ENCODE data around the gene MRPL28. TPM values are rescaled to one million over a fixed set of nuclear protein-coding genes. Genes with fewer than 3 reads are reported as not detected.

Gene MRPL28
- total RNA-seq, 4 donors from 2014 or later, result 58.3 to 73.4 (median 61.3) TPM

DNA sequence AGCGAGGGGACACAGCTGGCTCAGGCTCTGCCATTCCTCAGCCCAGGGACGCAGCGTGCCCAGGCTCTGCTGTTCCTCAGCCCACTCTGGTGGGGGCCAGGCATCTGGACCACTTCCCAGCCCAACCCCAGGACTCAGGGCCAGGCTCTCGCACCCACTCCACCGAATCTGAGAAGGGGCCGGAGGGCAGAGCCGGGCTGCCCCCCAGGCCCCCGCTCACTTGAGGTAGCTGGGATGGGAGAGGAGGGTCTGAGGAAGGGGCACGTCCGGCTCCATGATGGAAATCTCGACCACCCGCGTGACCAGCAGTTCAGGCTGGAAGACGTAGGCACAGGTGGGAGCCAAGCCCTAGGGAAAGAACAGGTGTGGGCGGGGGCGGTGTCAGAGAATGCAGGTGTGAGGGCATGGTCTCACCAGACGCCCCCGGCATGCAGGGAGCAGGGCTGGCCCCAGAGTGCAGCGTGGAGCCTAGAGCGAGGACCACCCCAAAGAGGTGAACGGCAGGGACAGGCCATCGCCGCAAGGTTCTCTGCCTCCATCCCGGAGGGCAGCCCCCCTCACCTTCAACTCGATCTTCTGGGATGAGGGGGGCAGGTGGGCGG lies 6.6 kb upstream of the MRPL28 start:
- Histone ChIP-seq H3K36me3 (peaks cover 0 to 53% (median 0%) of the 10 kb centered on the region in 3 donors), H3K27ac (no peak overlapping the region), H3K4me1 (peaks cover 0 to 25% (median 4%) of the 10 kb centered on the region in 4 donors), H3K27me3 (no peaks in the 10 kb centered on the region), H3K4me3 (no peak overlapping the region), H3K9me3 (no peaks in the 10 kb centered on the region)
- no peak for TF ChIP-seq CTCF (IDR thresholded peaks at IDR 0.05)
- no peak for TF ChIP-seq POLR2A (IDR thresholded peaks at IDR 0.05)
- DNase-seq, result no peak

GRCh38 chr16:375927-376816 lies 5.8 kb upstream of the MRPL28 start:
- no peak overlapping the region for H3K27ac ChIP-seq
- H3K4me1 ChIP-seq, result peaks cover 0 to 27% (median 5%) of the 10 kb centered on the region in 4 donors
- TF ChIP-seq CTCF (IDR thresholded peaks at IDR 0.05) (no peak), POLR2A (IDR thresholded peaks at IDR 0.05) (no peak)
- H3K27me3 ChIP-seq, result no peaks in the 10 kb centered on the region
- peaks cover 0 to 59% (median 0%) of the 10 kb centered on the region in 3 donors for H3K36me3 ChIP-seq
- no peaks in the 10 kb centered on the region for H3K9me3 ChIP-seq
- no peak for DNase-seq
- no peak overlapping the region for H3K4me3 ChIP-seq

- peaks cover 0 to 25% (median 10%) of the 10 kb centered on the region in 4 donors for H3K4me1 ChIP-seq
- H3K27me3 ChIP-seq, result no peaks in the 10 kb centered on the region
- no peak for DNase-seq
- H3K36me3 ChIP-seq, result peaks cover 0 to 59% (median 0%) of the 10 kb centered on the region in 3 donors
- no peak overlapping the region for H3K4me3 ChIP-seq
- no peak for TF ChIP-seq CTCF (IDR thresholded peaks at IDR 0.05)
- TF ChIP-seq POLR2A (IDR thresholded peaks at IDR 0.05), result no peak
- no peak overlapping the region for H3K27ac ChIP-seq
- no peaks in the 10 kb centered on the region for H3K9me3 ChIP-seq
Observed at GRCh38 chr16:375212-375611, 4.9 kb upstream of the MRPL28 start.

- Histone ChIP-seq H3K27me3 (no peaks in the 10 kb centered on the region), H3K27ac (no peak overlapping the region), H3K9me3 (no peaks in the 10 kb centered on the region), H3K4me1 (peaks cover 0 to 25% (median 13%) of the 10 kb centered on the region in 4 donors), H3K4me3 (no peak overlapping the region), H3K36me3 (peaks cover 0 to 59% (median 0%) of the 10 kb centered on the region in 3 donors)
- no peak for DNase-seq
- TF ChIP-seq POLR2A (IDR thresholded peaks at IDR 0.05) (no peak), CTCF (IDR thresholded peaks at IDR 0.05) (no peak)
Observed at GRCh38 chr16:374616-374926, 4.2 kb upstream of the MRPL28 start.

DNA sequence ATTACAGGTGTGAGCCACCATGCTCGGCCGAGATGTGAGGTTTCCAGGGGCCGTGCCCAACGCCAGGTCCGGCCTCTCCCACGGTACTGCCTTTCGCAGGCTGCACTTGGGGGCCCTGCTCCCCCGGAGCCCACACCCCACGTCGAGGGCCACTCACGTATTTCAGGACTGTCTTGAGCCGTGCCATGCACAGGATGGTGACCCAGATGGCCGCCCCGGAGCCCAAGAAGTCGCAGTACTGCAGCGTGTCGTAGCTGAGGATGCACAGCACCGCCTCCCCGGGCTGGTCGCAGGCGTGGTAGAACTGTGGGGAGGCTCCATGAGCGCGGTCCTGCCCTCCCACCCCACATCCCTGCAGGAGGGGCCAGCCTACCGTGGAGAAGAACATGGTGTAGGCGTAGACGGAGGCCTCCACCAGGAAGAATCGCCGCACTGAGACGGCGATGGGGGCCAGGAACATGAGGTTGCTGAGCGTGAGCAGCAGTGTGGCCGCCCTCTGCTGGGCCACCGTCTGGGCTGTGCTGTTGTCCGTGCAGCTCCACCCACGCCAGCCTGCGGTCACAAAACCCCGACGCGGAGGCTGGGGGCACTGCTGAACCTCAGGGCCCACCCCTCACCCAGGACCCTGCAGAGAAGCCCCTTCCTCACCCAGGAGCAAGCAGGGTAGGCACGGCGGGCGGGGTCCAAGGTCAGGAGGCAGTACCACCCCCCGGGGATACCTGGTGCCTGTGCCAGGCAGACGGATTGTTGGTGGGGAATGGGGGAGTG lies 3.7 kb upstream of the MRPL28 start:
- no peak overlapping the region for H3K4me3 ChIP-seq
- DNase-seq, result peak in 1 of 3 donors; percentile 42
- peaks cover 0 to 22% (median 13%) of the 10 kb centered on the region in 4 donors for H3K4me1 ChIP-seq
- peaks cover 0 to 61% (median 0%) of the 10 kb centered on the region in 3 donors for H3K36me3 ChIP-seq
- TF ChIP-seq POLR2A (IDR thresholded peaks at IDR 0.05) (no peak), CTCF (IDR thresholded peaks at IDR 0.05) (no peak)
- H3K27me3 ChIP-seq, result no peaks in the 10 kb centered on the region
- H3K27ac ChIP-seq, result no peak overlapping the region
- H3K9me3 ChIP-seq, result no peaks in the 10 kb centered on the region

Measured in Peyer's patch (tissue), 4 donors.